GM10266 (cell line): ENCODE results near the gene ATXN1.
"Not testable (repeated sequence)": the region's sequence is repeated elsewhere in the genome, so short reads cannot be mapped to it uniquely, and the experiment has no call there.

Experiments used
- DNase-seq: peaks from one replicate; pipeline ENCODE4 v3.0.0; 2012; ENCODE audit errors: extremely low spot score
- CTCF ChIP-seq: IDR thresholded peaks from 2 replicates; pipeline ENCODE4 v1.5.1; 2012; ENCODE audit warnings: mild to moderate bottlenecking, low read depth; ENCODE audit not compliant: control insufficient read depth, insufficient read depth; ENCODE audit errors: missing control alignments

Gene ATXN1

GRCh38 chr6:16624636-16625290, 136.5 kb downstream of the ATXN1 start:
- DNase-seq: no peak
- no peak for TF ChIP-seq CTCF

DNA sequence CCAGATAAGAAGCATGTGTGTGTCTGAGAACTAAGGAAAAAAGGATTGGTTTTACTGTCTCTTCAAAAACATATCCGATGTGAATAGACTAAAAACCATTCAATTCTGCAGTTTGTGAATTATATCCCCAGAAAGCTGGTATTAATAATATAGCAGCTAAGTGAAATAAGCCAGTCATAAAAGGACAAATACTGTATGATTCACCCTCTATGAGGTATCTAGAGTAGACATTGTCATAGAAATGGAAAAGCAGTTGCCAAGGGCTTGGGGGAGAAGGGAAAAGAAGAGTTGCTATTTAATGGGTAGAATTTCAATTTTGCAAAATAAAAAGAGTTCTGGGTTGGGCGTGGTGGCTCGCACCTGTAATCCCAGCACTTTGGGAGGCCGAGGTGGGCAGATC, 137.5 kb downstream of the ATXN1 start:
- no peak for TF ChIP-seq CTCF
- DNase-seq: no peak

- TF ChIP-seq CTCF: no peak
- DNase-seq: no peak
Measured at GRCh38 chr6:16623029-16623653, 138.1 kb downstream of the ATXN1 start.

- no peak for TF ChIP-seq CTCF
- DNase-seq: no peak
Measured at GRCh38 chr6:16622193-16622592, 139.1 kb downstream of the ATXN1 start.

GRCh38 chr6:16621002-16621401, 140.3 kb downstream of the ATXN1 start:
- DNase-seq: no peak
- TF ChIP-seq CTCF: no peak

GRCh38 chr6:16619777-16620176, 141.5 kb downstream of the ATXN1 start:
- no peak for TF ChIP-seq CTCF
- no peak for DNase-seq

DNA sequence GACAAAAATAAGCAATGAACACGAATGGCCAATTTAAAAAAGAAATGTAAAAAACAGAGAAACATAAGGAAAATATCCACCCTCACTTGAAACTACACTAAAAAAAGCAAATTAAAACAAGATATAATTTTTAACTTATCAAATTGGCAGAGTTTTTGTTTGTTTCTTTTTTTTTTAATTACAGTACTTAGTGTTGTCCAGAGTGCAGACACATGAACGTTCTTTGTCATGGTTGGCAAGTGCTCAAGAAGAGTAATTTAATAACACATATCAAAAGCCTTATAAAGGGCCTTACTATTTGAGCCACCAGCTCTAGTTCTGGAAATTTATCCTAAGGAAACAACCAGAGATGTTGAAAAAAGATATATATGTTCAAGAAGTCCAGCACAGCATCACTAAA, 142.3 kb downstream of the ATXN1 start:
- no peak for DNase-seq
- no peak for TF ChIP-seq CTCF

GRCh38 chr6:16615215-16615614, 146.0 kb downstream of the ATXN1 start:
- DNase-seq: not testable (repeated sequence)

DNA sequence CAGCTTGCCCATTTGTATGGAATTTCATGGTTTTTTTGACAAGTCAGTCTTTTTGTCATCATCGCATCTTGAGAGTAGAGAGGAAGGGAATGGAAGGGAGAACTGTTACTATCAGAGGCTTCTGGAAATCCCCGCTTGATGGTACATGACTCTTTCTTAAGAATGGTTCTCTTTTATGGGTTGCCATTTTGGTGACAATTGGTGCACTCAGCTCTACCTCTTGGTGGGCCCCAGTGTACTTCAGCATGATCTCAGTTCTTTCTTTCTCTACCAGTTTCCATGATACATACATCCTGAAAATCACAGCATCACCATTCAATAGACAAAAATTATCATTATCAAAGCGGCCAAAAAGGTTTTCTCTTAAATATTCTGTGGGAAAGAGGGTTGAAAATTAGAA, 147.1 kb downstream of the ATXN1 start:
- DNase-seq: not testable (repeated sequence)

GRCh38 chr6:16613504-16613903, 147.8 kb downstream of the ATXN1 start:
- DNase-seq: not testable (repeated sequence)
